ENCODE measurements around the gene NAP1L5.

GRCh38 chr4:88745581-88746163 is 48.0 kb upstream of the NAP1L5 start:
- TF ChIP-seq TCF4 (CRISPR knock-in tag; IDR thresholded peaks at IDR 0.05; ENCODE audit: borderline replicate concordance) (no peak), RARB (CRISPR knock-in tag; IDR thresholded peaks at IDR 0.05) (no peak), ZNF565 (CRISPR knock-in tag; conservative IDR thresholded peaks at IDR 0.05; ENCODE audit: low read depth) (no peak), ZNF8 (CRISPR knock-in tag; IDR thresholded peaks at IDR 0.05) (no peak), CSRNP3 (CRISPR knock-in tag; IDR thresholded peaks at IDR 0.05) (no peak), POU6F1 (CRISPR knock-in tag; IDR thresholded peaks at IDR 0.05; ENCODE audit: borderline replicate concordance, low read depth) (no peak), PATZ1 (CRISPR knock-in tag; IDR thresholded peaks at IDR 0.05; ENCODE audit: borderline replicate concordance) (no peak)
